C4-2B (cell line): ENCODE data around the gene ACBD5.

ENCODE experiments used
- H3K27ac ChIP-seq: fragments of 450-650 bp; 2 replicates; pipeline ENCODE4 v1.5.1; 2017
- CTCF ChIP-seq: fragments of 450-650 bp; conservative IDR thresholded peaks from 2 replicates; pipeline ENCODE4 v1.5.1; 2017; ENCODE audit warnings: mild to moderate bottlenecking
- ZFX ChIP-seq: fragments of 450-650 bp; IDR thresholded peaks from 2 replicates; pipeline ENCODE4 v1.6.1; 2017

ACBD5 gene

DNA sequence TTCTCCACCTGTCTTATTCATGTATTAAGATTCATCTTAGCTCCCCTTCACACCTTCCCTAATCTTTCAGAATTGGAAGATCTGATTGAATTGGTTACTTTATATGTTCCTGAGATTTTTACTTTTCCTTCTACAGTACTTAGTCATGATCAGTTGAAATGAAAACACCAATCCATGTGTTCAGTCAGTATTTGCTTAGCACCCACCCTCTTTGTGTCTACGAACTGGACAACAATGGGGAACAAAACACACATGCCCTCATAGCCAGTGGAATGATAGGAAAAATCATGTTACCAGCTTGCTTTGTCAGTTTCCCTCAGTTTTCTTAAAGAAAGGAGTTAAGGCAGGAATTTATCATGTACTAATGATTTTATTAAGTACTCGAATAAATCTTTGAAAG lies 83.4 kb downstream of the ACBD5 start:
- no peak for TF ChIP-seq CTCF
- no peak for TF ChIP-seq ZFX
- no peak overlapping the region; the same call in 1 of the 2 replicates for H3K27ac ChIP-seq

GRCh38 chr10:27156566-27156965 lies 84.0 kb downstream of the ACBD5 start:
- H3K27ac ChIP-seq, result peak overlapping the region; percentile 97

DNA sequence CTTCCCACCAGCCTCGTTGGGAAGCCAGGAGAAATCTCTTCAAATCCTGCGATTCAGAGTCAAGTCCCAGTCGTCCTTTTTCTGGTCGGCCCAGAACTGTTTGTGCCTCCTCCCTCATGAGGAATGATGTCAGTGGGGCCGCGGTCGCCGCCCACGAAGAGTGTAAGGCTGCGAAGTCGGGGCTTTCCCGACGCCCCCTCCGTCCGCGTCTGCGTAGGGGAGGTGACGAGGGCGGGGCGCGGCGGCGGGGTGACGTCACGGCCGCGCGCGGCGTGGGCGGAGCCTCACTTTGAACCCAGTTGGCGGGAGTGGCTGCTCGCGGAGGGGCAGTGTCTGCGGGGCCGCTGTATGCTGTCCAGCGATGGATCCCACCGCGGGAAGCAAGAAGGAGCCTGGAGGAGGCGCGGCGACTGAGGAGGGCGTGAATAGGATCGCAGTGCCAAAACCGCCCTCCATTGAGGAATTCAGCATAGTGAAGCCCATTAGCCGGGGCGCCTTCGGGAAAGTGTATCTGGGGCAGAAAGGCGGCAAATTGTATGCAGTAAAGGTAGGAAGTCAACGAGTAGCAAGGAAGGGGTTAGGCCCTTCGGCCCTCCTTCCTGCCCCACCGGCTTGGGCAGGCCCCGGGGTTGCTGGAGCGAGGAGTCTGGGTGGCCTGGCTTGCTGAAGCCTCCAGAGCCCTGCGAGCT lies 85.4 kb downstream of the ACBD5 start, which contains the start of gene MASTL:
TSS of gene MASTL (plus strand) at position 287 of the 689 bp plus-strand sequence. CDS start at position 362, 75 bp downstream.
- TF ChIP-seq CTCF (no peak), ZFX (no peak)
- H3K27ac ChIP-seq, result peak within 1 kb of the TSS; percentile 97

- H3K27ac ChIP-seq, result peak overlapping the region; percentile 97
- TF ChIP-seq CTCF (no peak), ZFX (no peak)
These were observed 86.8 kb downstream of the ACBD5 start for GRCh38 chr10:27153845-27154193.

GRCh38 chr10:27153329-27153728 lies 87.3 kb downstream of the ACBD5 start:
- peak overlapping the region; percentile 97 for H3K27ac ChIP-seq

GRCh38 chr10:27152687-27153086 lies 87.9 kb downstream of the ACBD5 start:
- TF ChIP-seq CTCF (no peak), ZFX (no peak)
- H3K27ac ChIP-seq, result no peak overlapping the region

More at GRCh38 chr10:27153329-27153728, 87.3 kb downstream of the ACBD5 start:
- TF ChIP-seq CTCF (no peak), ZFX (no peak)

DNA sequence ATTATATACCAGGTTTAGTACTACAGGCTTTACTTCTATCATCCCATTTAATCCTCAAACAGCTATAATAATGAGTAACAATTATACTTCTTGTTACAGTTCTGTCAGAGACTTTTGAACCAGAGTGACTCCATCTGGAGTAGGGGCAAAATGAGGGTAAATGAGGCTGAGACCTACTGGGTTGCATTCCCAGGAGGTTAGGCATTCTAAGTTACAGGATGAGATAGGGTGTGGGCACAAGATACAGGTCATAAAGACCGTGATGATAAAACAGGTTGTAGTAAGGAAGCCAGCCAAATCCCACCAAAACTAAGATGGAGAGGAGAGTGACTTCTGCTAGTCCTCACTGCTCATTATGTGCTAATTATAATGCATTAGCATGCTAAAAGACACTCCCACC lies 90.3 kb downstream of the ACBD5 start:
- TF ChIP-seq CTCF (no peak), ZFX (no peak)

DNA sequence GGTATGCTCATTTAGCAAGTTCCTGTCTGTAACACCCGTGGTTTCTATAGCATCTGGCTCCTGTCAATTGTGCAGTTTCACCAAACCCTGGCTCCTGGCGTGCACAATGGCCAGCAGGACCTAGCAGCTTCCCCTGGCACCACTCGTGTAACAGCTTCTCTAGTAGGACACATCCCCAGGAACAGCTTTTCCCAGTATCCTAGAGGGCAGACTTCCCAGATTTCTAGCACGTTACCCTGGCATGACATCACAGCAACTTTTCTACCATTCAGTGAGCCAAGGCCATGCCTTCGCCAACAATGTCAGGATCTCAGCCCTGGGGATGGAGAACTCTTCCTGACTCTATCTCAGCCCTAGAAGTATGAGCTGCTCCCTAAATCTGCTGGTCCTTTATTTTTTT lies 92.9 kb downstream of the ACBD5 start:
- no peak for TF ChIP-seq ZFX
- no peak for TF ChIP-seq CTCF
- H3K27ac ChIP-seq, result no peak overlapping the region

More for the DNA sequence above, 90.3 kb downstream of the ACBD5 start:
- H3K27ac ChIP-seq, result no peak overlapping the region
